ENCODE measurements around the gene JAZF1. TPM values are rescaled to one million over a fixed set of nuclear protein-coding genes. Genes with fewer than 3 reads are reported as not detected.

JAZF1 gene
- total and polyA plus RNA-seq, 2 experiments from 2014 or later, result 13.8 to 19.6 TPM

- peaks cover 21% of the 10 kb centered on the region for H3F3A ChIP-seq (ENCODE audit: insufficient read depth)
- no peak overlapping the region for H3K4me3 ChIP-seq
- peaks cover 28% of the 10 kb centered on the region for H3K4me1 ChIP-seq (ENCODE audit: insufficient read depth)
- TF ChIP-seq EZH2 (IDR thresholded peaks at IDR 0.05; ENCODE audit: insufficient read depth, poor library complexity, severe bottlenecking) (no peak), EZH2phosphoT487 (IDR thresholded peaks at IDR 0.05; ENCODE audit: insufficient read depth, low read depth) (no peak)
- no peaks in the 10 kb centered on the region for H3K27me3 ChIP-seq (replicated peaks; ENCODE audit: insufficient read depth)
- DNase-seq, result no peak
- no peaks in the 10 kb centered on the region for H3K9me3 ChIP-seq (ENCODE audit: low read depth)
- in situ Hi-C loops (cut with MboI), result no loop called here
- H3K79me2 ChIP-seq (ENCODE audit: insufficient read depth), result peaks cover 15% of the 10 kb centered on the region; the same call in 1 of the 2 replicates
- H3K9me2 ChIP-seq (ENCODE audit: insufficient read depth), result no peaks in the 10 kb centered on the region
- no peak overlapping the region for H3K9ac ChIP-seq
- H3K36me3 ChIP-seq (ENCODE audit: low read depth), result no peaks in the 10 kb centered on the region
- H3K4me2 ChIP-seq (ENCODE audit: unreplicated experiment), result no peak overlapping the region
- H4K20me1 ChIP-seq (ENCODE audit: insufficient read depth), result no peaks in the 10 kb centered on the region
- no peak overlapping the region for H3K27ac ChIP-seq
- 32 to 35% methylated on average over 6 of the region's 6 CpGs for WGBS, 2 experiments (ENCODE audit: low coverage in 1 of 2, low lambda C conversion rate in 2 of 2, missing lambda C conversion rate in 2 of 2)
- no peak overlapping the region for H2AFZ ChIP-seq
Measured at GRCh38 chr7:27936047-27936767, 244.4 kb downstream of the JAZF1 start.

DNA sequence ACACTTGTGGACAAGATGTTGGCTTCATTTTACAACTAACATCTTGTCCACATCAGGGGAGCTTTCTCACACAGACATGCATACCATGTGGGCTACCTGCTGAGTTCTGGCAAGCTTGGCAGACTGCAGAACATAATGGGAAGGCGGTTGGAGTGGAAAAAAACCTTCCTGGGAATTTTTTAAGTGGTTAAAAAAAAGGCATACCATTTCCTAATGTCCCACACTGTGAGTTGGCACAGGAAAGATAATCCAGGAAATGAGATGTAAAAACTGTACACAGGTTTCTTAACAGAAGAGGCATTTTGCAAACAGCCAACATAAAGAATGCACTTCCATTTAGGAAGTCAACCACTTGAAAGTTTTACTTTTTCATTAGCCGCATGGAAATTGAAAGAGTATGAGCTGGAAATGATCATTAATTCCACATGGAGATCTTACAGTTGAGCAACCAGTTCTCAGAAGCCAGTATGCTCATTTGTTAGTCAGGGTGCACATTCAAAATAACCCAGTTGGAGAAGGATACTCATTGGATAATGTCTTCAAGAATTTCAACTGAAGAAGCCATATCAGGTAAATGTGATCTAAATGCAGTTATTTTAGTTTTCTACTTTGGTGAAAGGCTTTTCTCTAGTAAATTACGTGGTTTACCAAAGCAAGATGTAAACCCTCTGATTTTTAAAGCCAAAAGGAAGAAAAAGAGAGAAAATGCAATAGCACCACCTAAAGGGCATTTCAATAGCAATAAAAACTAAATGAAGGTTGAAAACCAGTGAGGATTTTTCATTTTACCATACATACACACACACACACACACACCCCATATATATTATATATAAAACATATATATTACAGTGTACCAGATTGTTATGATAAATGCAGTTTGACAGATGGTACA, 246.7 kb downstream of the JAZF1 start:
- Histone ChIP-seq H3K9me3 (ENCODE audit: low read depth) (no peaks in the 10 kb centered on the region), H3K4me1 (ENCODE audit: insufficient read depth) (peaks cover 28% of the 10 kb centered on the region), H3K79me2 (ENCODE audit: insufficient read depth) (peaks cover 15% of the 10 kb centered on the region; the same call in 1 of the 2 replicates), H3K4me3 (peak overlapping the region; percentile 9; the same call in 1 of the 2 replicates), H3F3A (ENCODE audit: insufficient read depth) (peaks cover 21% of the 10 kb centered on the region), H3K36me3 (ENCODE audit: low read depth) (no peaks in the 10 kb centered on the region), H3K9me2 (ENCODE audit: insufficient read depth) (no peaks in the 10 kb centered on the region), H4K20me1 (ENCODE audit: insufficient read depth) (no peaks in the 10 kb centered on the region), H3K27me3 (replicated peaks; ENCODE audit: insufficient read depth) (no peaks in the 10 kb centered on the region), H3K9ac (no peak overlapping the region), H2AFZ (no peak overlapping the region), H3K27ac (peak overlapping the region; percentile 44), H3K4me2 (ENCODE audit: unreplicated experiment) (peak overlapping the region; percentile 25)
- WGBS, 2 experiments (ENCODE audit: low coverage in 1 of 2, low lambda C conversion rate in 2 of 2, missing lambda C conversion rate in 2 of 2), result 17 to 24% methylated on average over 3 of the region's 3 CpGs
- no peak for TF ChIP-seq EZH2phosphoT487 (IDR thresholded peaks at IDR 0.05; ENCODE audit: insufficient read depth, low read depth)
- no peak for TF ChIP-seq EZH2 (IDR thresholded peaks at IDR 0.05; ENCODE audit: insufficient read depth, poor library complexity, severe bottlenecking)
- in situ Hi-C loops (cut with MboI), result no loop called here
- peak; percentile 83 for DNase-seq

- Histone ChIP-seq H3K4me1 (ENCODE audit: insufficient read depth) (peaks cover 14% of the 10 kb centered on the region), H3K79me2 (ENCODE audit: insufficient read depth) (0 out of 2 replicates have a peak, but pooled peaks cover 9% of the 10 kb centered on the region), H3K4me2 (ENCODE audit: unreplicated experiment) (no peak overlapping the region), H2AFZ (no peak overlapping the region), H3K36me3 (ENCODE audit: low read depth) (no peaks in the 10 kb centered on the region), H3K9me2 (ENCODE audit: insufficient read depth) (no peaks in the 10 kb centered on the region), H3K9me3 (ENCODE audit: low read depth) (no peaks in the 10 kb centered on the region), H3F3A (ENCODE audit: insufficient read depth) (peaks cover 21% of the 10 kb centered on the region), H3K9ac (no peak overlapping the region), H3K4me3 (no peak overlapping the region), H3K27ac (no peak overlapping the region), H3K27me3 (replicated peaks; ENCODE audit: insufficient read depth) (no peaks in the 10 kb centered on the region), H4K20me1 (ENCODE audit: insufficient read depth) (no peaks in the 10 kb centered on the region)
- TF ChIP-seq EZH2 (IDR thresholded peaks at IDR 0.05; ENCODE audit: insufficient read depth, poor library complexity, severe bottlenecking) (no peak), EZH2phosphoT487 (IDR thresholded peaks at IDR 0.05; ENCODE audit: insufficient read depth, low read depth) (no peak)
- in situ Hi-C loops (cut with MboI), result no loop called here
- no peak for DNase-seq
Measured at GRCh38 chr7:27930910-27931476, 249.6 kb downstream of the JAZF1 start.

DNA sequence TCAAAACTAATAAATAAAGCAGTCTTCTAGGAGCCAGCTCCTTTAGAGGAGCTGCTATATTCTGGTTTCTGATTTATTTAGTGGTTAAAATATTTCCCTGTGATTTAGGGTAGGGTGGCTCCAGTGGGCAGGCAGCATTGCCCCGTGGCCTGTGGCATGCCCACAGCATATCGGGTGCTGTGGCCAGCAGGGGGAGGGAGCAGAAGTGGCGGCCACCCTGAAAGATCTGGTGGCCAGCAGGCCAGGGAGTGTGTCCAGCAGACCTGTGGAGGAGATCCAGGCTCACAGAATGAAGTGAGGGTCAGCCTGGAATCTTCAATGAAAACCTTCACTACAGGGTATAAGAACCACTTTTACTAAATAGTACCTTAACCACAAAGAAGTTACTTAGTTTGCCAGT, 251.5 kb downstream of the JAZF1 start:
- Histone ChIP-seq H3K4me1 (ENCODE audit: insufficient read depth) (peaks cover 16% of the 10 kb centered on the region), H3K27ac (no peak overlapping the region), H3K4me3 (no peak overlapping the region), H3K9ac (no peak overlapping the region), H3K9me2 (ENCODE audit: insufficient read depth) (no peaks in the 10 kb centered on the region), H2AFZ (no peak overlapping the region), H3K27me3 (replicated peaks; ENCODE audit: insufficient read depth) (no peaks in the 10 kb centered on the region), H3K79me2 (ENCODE audit: insufficient read depth) (0 out of 2 replicates have a peak, but pooled peaks cover 4% of the 10 kb centered on the region), H3F3A (ENCODE audit: insufficient read depth) (peaks cover 14% of the 10 kb centered on the region), H4K20me1 (ENCODE audit: insufficient read depth) (no peaks in the 10 kb centered on the region), H3K9me3 (ENCODE audit: low read depth) (no peaks in the 10 kb centered on the region), H3K4me2 (ENCODE audit: unreplicated experiment) (no peak overlapping the region), H3K36me3 (ENCODE audit: low read depth) (no peaks in the 10 kb centered on the region)
- TF ChIP-seq EZH2 (IDR thresholded peaks at IDR 0.05; ENCODE audit: insufficient read depth, poor library complexity, severe bottlenecking), result no peak
- no peak for TF ChIP-seq EZH2phosphoT487 (IDR thresholded peaks at IDR 0.05; ENCODE audit: insufficient read depth, low read depth)
- 40 to 44% methylated on average over 3 of the region's 3 CpGs for WGBS, 2 experiments (ENCODE audit: low coverage in 1 of 2, low lambda C conversion rate in 2 of 2, missing lambda C conversion rate in 2 of 2)
- in situ Hi-C loops (cut with MboI), result loop anchor here (10.0 kb wide), 1 partner anchor 724 kb away; the partner anchor contains the start of gene HOXA13
- DNase-seq, result no peak

Measured in GM23248 (cell line).